Umbilical cord (tissue), 2 donors: ENCODE measurements around the gene CASKIN2. TPM values are rescaled to one million over a fixed set of nuclear protein-coding genes. Genes with fewer than 3 reads are reported as not detected.

ENCODE experiments used
- DNase-seq: peaks from one replicate; pipeline ENCODE4 v3.0.0-alpha.2; 2015; ENCODE audit warnings: low spot score
- total RNA-seq: library from RNA; depleted of rRNA; stranded (reverse); fragments of >200 nt; gene quantifications from one replicate; pipeline ENCODE4 v1.2.3, GENCODE V29; 2014; ENCODE audit warnings: low replicate concordance; ENCODE audit not compliant: insufficient read depth

Gene CASKIN2
- total RNA-seq, 1 donor from 2014 or later = 12.3 TPM

GRCh38 chr17:75506888-75507287 lies 8.4 kb downstream of the CASKIN2 start:
- DNase-seq = no peak

GRCh38 chr17:75506134-75506533 lies 9.2 kb downstream of the CASKIN2 start:
- no peak for DNase-seq

GRCh38 chr17:75505640-75506039 lies 9.7 kb downstream of the CASKIN2 start:
- DNase-seq = no peak

GRCh38 chr17:75505152-75505409 lies 10.3 kb downstream of the CASKIN2 start:
- no peak for DNase-seq

- DNase-seq = no peak
Measured at GRCh38 chr17:75504347-75505151, 10.8 kb downstream of the CASKIN2 start.

- no peak for DNase-seq
Measured at GRCh38 chr17:75503976-75504346, 11.4 kb downstream of the CASKIN2 start.

GRCh38 chr17:75503337-75503950 lies 11.9 kb downstream of the CASKIN2 start:
- no peak for DNase-seq

- no peak for DNase-seq
Measured at GRCh38 chr17:75502721-75503329, 12.5 kb downstream of the CASKIN2 start.

- no peak for DNase-seq
Measured at GRCh38 chr17:75502072-75502720, 13.1 kb downstream of the CASKIN2 start.

- no peak for DNase-seq
Measured at GRCh38 chr17:75501378-75502071, 13.8 kb downstream of the CASKIN2 start.

- DNase-seq = no peak
Measured at GRCh38 chr17:75500419-75501216, 14.7 kb downstream of the CASKIN2 start.

GRCh38 chr17:75499313-75500022 lies 15.9 kb downstream of the CASKIN2 start:
- DNase-seq = no peak

GRCh38 chr17:75498726-75499213 lies 16.6 kb downstream of the CASKIN2 start:
- no peak for DNase-seq

GRCh38 chr17:75498039-75498725 lies 17.2 kb downstream of the CASKIN2 start:
- no peak for DNase-seq

GRCh38 chr17:75496005-75496404 lies 19.3 kb downstream of the CASKIN2 start:
- no peak for DNase-seq

GRCh38 chr17:75494326-75494877 lies 20.9 kb downstream of the CASKIN2 start:
- no peak for DNase-seq

GRCh38 chr17:75493476-75494129 lies 21.7 kb downstream of the CASKIN2 start:
- DNase-seq = no peak

GRCh38 chr17:75492555-75493168 lies 22.7 kb downstream of the CASKIN2 start:
- DNase-seq = no peak
